GM19193 (cell line): ENCODE results near the gene PROCR.

Source experiments
- POLR2A ChIP-seq: IDR thresholded peaks from 4 replicates; pipeline ENCODE4 v1.6.1; 2011; ENCODE audit not compliant: insufficient read depth, insufficient read length; ENCODE audit errors: extremely low read depth

The PROCR gene

GRCh38 chr20:35191419-35192117 lies 19.7 kb downstream of the PROCR start:
- TF ChIP-seq POLR2A, result no peak

DNA sequence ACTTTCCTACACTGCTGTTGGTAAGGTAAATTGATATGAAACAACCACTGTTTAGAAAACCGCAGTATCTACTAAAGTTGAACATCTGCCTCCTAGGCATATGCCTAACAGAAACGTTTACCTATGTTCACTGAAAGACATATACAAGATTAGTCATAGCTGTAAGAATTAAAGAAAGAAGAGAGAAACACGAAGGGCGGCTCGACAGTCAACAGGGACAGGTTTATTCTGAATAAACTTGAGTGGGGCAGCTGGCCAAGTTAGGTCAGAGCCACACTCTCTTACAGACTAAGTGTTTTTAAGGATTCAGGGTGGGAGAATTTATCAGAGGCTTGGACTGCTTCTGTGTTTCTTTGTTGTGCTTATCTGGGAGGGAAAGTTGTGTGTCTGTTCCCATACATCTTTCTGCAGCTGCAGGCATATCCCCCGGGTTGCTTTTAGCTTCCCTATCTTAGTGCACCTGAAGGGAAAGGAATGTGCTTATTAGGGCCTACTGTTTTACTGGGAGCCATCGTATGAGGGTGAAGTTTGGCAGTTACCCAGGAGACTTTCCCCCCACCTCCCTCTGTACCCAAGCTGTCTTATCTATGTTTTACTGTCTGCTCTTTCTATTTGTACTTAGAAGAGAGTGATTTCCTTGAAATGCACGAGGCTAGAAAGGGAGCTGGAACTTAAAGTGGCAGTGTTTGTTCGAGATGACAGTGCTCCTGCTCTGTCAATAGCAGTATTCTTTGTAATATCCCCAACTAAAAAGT lies 20.4 kb downstream of the PROCR start:
- TF ChIP-seq POLR2A, result no peak

GRCh38 chr20:35196313-35196712 lies 24.4 kb downstream of the PROCR start:
- TF ChIP-seq POLR2A, result no peak

- TF ChIP-seq POLR2A, result no peak
These were observed 27.9 kb downstream of the PROCR start for GRCh38 chr20:35199740-35200139.

- TF ChIP-seq POLR2A, result no peak
These were observed 28.4 kb downstream of the PROCR start for GRCh38 chr20:35200267-35200666.

DNA sequence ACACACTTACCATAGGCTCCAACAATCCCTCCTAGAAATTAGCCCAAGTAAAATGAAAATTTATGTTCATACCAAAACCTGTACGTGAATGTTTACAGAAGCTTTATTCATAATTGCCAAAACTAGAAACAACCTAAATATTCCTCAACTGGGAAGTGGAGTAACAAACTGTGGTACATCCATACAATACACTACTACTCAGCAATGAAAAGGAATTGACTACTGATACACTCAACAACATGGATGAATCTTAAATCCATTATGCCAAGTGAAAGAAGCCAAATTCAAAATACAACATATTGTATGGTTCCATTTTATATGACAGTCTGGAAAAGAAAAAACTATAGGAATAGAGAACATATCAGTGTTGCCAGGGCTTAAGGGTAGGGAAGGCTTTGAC lies 34.9 kb downstream of the PROCR start:
- TF ChIP-seq POLR2A, result no peak

DNA sequence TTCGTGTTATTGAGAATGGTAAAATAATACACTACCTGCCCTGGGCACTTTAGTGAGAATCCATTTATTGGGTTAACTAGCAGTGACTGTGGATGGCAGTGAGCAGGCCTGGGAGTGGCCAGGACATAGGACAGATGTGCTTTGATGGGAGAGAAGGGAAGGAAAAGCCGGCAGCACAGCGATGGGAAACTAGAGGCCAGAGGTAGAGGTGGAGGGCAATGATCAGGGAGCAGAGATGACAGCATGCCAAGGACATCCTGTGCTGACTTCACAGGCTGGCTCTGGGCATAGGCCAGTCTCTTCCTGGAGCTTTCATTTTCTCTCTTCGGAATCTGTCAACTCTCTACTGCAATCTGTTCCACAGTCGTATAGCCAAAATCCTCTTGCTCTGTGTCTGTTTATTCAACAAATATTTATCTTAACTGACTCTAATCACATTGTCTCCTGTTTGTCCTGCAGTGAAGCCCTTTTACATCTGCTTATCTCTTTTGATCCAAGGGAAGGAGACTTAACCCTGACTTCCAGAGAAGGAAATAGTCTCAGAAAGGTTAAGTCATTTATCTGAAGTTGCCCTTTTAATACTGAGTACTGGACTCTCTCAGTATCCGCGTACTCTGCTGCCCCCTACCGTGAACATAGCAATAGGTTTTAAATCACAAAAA lies 36.2 kb downstream of the PROCR start:
- no peak for TF ChIP-seq POLR2A

GRCh38 chr20:35215066-35215956 lies 43.4 kb downstream of the PROCR start:
- TF ChIP-seq POLR2A, result no peak

GRCh38 chr20:35216541-35216940 lies 44.7 kb downstream of the PROCR start:
- TF ChIP-seq POLR2A, result no peak

DNA sequence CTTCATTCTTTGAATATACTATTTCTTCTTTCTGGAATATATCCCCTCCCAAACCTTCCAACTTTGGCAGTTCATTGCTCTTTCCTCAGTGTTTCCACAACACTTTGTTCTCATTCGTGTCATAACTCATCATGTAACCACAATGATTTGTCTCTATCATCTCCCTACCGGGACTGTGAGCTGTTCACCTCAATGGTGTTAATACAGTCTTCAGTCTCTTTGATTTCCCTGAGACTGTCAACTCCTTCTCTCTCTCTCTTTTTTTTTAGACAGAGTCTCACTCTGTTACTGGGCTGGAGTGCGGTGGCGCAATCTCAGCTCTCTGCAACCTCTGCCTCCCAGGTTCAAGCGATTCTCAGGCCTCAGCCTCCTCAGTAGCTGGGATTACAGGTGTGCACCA lies 52.1 kb downstream of the PROCR start:
- TF ChIP-seq POLR2A, result no peak

DNA sequence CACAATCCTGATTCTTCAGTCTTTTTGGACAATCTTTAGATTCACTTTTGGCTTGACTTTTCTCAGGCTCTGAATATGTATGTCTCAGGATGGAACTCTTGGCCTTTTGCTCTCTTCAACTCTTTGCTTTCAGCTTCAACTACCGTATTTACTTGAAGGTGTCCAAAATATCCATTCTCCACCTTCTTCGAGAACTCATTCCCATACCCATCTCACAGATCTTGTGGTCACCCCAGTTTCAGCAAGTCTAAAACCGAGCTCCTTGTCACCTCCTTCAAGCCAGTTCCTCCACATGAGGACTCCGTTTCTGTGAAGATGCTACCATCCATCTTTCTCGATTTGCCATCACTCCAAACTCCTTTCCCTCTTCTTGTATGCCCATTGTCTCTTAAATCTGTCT lies 52.7 kb downstream of the PROCR start:
- TF ChIP-seq POLR2A, result no peak

GRCh38 chr20:35225319-35226125 lies 53.6 kb downstream of the PROCR start:
- TF ChIP-seq POLR2A, result no peak

- TF ChIP-seq POLR2A, result no peak
These were observed 54.4 kb downstream of the PROCR start, which contains the start of gene MMP24 for GRCh38 chr20:35226126-35226883. Gene MMP24, plus strand, starts transcription at chr20:35226690. Its CDS starts 49 bp downstream, at chr20:35226739.
